Mesodermal cell (in vitro differentiated cells): ENCODE results near the gene DPP6.
"Not testable (repeated sequence)": the region's sequence is repeated elsewhere in the genome, so short reads cannot be mapped to it uniquely, and the experiment has no call there.

Source experiments
- H3K27ac ChIP-seq: 2 replicates; pipeline ENCODE4 v1.7.0; 2013; ENCODE audit warnings: mild to moderate bottlenecking, low read depth, low read length, moderate library complexity; ENCODE audit not compliant: severe bottlenecking
- H3K36me3 ChIP-seq: 2 replicates; pipeline ENCODE4 v1.7.1; 2013; ENCODE audit warnings: mild to moderate bottlenecking, low read length, moderate library complexity; ENCODE audit not compliant: control insufficient read depth, insufficient read depth
- H3K4me1 ChIP-seq: one replicate; pipeline ENCODE4 v1.7.1; 2013; ENCODE audit warnings: mild to moderate bottlenecking, low read length; ENCODE audit not compliant: insufficient read depth, control insufficient read depth, poor library complexity, severe bottlenecking
- H3K4me3 ChIP-seq: 2 replicates; pipeline ENCODE4 v1.7.0; 2013; ENCODE audit warnings: low read length, control low read depth, mild to moderate bottlenecking; ENCODE audit not compliant: insufficient read depth, poor library complexity, severe bottlenecking; ENCODE audit errors: extremely low read depth
- H3K9me3 ChIP-seq: 2 replicates; pipeline ENCODE4 v1.7.1; 2013; ENCODE audit warnings: mild to moderate bottlenecking, low read length, moderate library complexity; ENCODE audit not compliant: control insufficient read depth
- WGBS, 2 experiments: methylation state at CpG; one replicate each; pipeline ENCODE4 v1.1.5; 2013; ENCODE audit warnings: missing lambda C conversion rate in 2 of 2; ENCODE audit not compliant: insufficient coverage in 2 of 2; 5-methylcytosine and 5-hydroxymethylcytosine counted together

Gene DPP6

DNA sequence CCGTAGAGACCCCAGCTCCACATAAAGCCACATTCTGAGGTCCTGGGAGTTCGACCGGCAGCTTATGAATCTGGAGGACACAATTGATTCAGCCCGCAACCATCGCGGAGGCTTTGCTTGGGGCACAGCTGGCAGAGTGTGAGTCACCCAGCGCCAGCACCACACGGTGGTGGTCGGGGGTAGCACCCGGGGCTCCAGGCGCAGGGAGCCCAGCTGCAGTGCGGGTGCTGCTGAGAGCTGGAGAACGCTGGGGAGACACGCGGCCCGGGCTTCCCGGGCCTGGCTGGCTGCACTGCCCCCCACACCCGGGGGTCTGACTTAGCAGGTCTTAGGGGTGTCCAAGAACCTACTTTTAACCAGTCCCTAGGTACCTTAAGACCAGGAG is 862.8 kb downstream of the DPP6 start:
- WGBS, 2 experiments, result 89 to 94% methylated on average over 17 of the region's 18 CpGs
- Histone ChIP-seq H3K36me3 (no peaks in the 10 kb centered on the region), H3K4me1 (no peaks in the 10 kb centered on the region), H3K9me3 (peaks cover 15% of the 10 kb centered on the region), H3K27ac (no peak overlapping the region), H3K4me3 (no peak overlapping the region)

DNA sequence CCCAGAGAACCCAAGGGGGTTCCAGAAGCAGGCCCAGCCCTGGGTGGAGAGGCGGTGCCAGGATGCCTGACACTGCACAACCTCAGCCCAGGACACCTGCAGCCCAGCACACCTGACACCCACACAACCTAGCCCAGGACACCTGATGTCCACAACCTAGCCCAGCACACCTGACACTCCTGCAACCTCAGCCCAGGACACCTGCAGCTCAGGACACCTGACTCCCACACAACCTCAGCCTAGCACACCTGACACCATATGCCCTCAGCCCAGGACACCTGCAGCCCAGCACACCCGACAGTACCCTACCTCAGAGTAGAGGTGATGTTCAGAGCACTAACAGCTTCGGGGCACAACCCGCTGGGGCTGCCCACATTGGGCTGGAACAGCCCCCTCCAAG is 863.4 kb downstream of the DPP6 start:
- H3K36me3 ChIP-seq, result no peaks in the 10 kb centered on the region
- H3K4me3 ChIP-seq, result no peak overlapping the region
- H3K4me1 ChIP-seq, result no peaks in the 10 kb centered on the region
- WGBS, 2 experiments, result 80 to 92% methylated on average over 1 to 2 of the region's 4 CpGs
- H3K9me3 ChIP-seq, result peaks cover 9% of the 10 kb centered on the region
- H3K27ac ChIP-seq, result no peak overlapping the region

DNA sequence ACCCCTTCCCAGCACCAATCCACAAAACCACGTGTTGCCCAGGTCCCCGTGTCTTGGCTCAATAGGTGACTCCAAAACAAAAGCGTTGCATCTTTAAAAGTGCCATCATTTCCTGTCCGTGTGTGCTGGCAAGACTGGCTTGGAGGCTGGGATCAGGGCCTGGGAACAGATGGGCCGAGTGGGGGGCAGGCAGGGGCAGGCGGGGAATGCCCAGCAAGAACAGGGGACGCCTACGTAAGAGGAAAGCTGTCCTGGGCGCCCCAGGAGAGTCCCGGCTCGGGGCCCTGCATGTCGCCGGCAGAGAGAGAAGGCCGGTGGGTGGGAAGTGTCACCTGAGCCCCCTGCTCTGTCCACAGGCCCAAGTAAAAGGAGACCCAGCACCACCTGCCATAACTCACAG is 864.2 kb downstream of the DPP6 start:
- no peaks in the 10 kb centered on the region for H3K36me3 ChIP-seq
- no peak overlapping the region for H3K4me3 ChIP-seq
- 92 to 94% methylated on average over 12 to 14 of the region's 14 CpGs for WGBS, 2 experiments
- H3K9me3 ChIP-seq, result peaks cover 1% of the 10 kb centered on the region
- H3K4me1 ChIP-seq, result no peaks in the 10 kb centered on the region
- no peak overlapping the region for H3K27ac ChIP-seq

DNA sequence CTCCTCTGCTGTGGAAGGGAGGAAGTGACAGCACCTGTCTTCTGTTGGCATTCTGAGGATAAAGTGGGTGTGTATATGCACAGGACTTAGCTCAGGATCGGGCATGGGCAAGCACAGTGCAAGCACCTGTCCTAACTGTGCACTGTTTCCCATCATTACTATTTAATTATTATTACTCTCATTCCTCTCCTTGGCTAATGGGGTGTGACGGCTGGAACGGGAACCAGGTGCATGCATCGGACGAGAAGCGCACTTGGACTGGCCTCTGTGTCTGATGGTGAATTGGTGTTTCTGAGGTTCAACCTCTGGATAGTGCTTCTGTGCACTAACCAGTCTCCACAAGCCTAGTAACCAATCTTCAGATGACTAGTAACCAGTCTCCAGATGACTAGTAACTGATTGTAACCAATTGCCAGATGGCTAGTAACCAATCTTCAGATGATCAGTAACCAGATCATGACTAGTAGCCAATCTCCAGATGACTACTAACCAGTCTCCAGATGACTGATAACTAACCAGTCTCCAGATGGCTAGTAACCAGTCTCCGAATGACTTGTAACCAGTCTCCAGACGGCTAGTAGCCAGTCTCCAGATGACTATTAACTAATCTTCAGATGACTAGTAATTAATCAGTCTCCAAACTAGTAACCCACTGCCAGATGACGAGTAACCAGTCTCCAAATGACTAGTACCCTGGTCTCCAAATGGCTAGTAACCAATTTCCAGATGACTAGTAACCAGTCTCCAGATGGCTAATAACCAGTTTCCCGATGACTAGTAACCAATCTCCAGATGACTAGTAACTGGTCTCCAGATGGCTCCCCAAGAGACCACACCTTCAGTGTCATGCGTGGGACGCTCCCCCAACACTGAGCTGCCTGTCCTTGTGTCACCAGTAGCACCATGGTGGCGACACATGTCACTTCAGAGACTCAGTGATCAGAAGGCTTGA is 864.9 kb downstream of the DPP6 start:
- no peak overlapping the region for H3K4me3 ChIP-seq
- 86 to 94% methylated on average over 7 of the region's 13 CpGs for WGBS, 2 experiments
- H3K4me1 ChIP-seq, result no peaks in the 10 kb centered on the region
- no peak overlapping the region for H3K27ac ChIP-seq
- no peaks in the 10 kb centered on the region for H3K9me3 ChIP-seq
- H3K36me3 ChIP-seq, result no peaks in the 10 kb centered on the region

DNA sequence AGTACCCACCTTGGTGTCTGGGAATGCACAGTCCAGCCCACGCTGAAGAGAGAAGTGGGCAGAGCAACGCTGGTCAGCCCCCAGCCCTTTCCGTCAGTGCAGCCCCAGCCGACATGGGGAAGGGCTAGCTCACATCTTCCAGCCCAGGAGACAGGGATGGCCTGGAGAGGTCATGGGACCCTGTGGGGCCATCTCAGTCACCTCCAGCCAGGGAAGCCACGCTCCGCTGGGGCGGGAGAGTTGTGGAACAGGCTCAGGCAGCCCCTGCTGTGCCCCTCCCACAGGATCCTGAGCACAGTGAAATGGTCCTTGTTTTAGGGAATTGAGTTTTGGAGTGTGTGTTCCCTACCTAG is 865.6 kb downstream of the DPP6 start:
- no peaks in the 10 kb centered on the region for H3K4me1 ChIP-seq
- 82 to 84% methylated on average over 4 to 6 of the region's 7 CpGs for WGBS, 2 experiments
- no peaks in the 10 kb centered on the region for H3K9me3 ChIP-seq
- no peaks in the 10 kb centered on the region for H3K36me3 ChIP-seq
- no peak overlapping the region for H3K4me3 ChIP-seq
- H3K27ac ChIP-seq, result no peak overlapping the region

- Histone ChIP-seq H3K27ac (no peak overlapping the region), H3K4me3 (no peak overlapping the region)
- WGBS, 2 experiments, result 91 to 97% methylated on average over 4 to 6 of the region's 6 CpGs
These were observed 866.1 kb downstream of the DPP6 start for GRCh38 chr7:154918266-154918665.

DNA sequence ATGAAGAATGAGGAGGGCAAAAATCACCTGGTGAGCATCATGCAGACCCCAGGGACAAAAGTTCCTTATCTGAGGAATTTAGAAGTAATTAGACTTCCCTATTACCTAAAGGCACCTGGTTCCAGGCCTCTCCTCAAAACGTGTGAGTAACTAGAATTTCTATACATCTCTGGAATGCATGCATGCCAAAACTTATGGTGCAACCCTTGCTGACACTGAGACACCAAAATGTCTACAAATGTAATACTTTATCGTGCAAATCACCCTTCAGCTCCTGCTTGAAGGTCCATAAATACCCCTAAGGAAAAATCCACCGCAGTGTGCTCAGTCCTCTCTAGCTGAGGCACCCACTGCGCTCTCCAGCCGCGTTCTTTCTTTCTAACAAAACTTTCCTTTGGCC is 866.5 kb downstream of the DPP6 start:
- no peak overlapping the region for H3K4me3 ChIP-seq
- no peak overlapping the region for H3K27ac ChIP-seq
- no peaks in the 10 kb centered on the region for H3K9me3 ChIP-seq
- WGBS, 2 experiments, result 84 to 87% methylated on average over 6 of the region's 6 CpGs
- H3K4me1 ChIP-seq, result no peaks in the 10 kb centered on the region
- no peaks in the 10 kb centered on the region for H3K36me3 ChIP-seq

More at GRCh38 chr7:154918266-154918665, 866.1 kb downstream of the DPP6 start:
- Histone ChIP-seq H3K36me3 (no peaks in the 10 kb centered on the region), H3K4me1 (no peaks in the 10 kb centered on the region), H3K9me3 (no peaks in the 10 kb centered on the region)

DNA sequence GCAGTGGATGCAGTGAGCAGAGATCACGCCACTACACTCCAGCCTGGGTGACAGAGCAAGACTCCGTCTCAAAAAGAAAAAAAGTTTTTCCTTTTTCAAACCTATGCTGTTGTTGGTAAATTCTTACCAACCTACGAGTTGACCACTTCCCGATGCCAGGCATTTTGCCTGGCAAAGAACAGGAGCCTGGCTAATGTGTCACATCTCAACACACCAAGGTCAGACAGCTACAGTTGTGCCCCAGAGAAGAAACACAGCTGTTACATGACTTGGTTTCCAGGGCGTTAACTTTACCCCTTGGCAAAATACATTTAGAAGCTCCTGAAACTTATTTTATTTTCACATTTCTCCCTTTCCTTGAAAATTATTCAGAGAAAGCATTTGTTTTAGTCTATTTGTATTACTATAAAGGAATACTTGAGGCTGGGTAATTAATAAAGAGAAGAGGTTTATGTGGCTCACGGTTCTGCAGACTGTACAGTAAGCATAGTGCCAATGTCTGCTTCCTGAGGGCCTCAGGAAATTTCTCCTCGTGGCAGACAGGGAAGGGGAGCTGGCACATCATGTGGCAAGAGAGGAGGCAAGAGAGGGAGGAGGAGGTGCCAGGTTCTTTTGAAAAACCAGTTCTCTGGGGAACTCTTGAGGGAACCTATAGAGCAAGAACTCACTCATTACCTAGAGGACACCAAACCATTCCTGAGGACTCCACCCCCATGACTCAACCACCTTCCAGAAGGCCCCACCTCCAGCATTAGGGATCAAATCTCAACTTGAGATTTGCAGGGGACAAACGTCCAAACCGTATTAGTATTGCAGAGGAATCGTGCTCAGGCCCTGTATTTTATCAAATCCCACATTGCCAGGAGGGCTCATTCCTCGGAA is 867.4 kb downstream of the DPP6 start:
- Histone ChIP-seq H3K4me1 (no peaks in the 10 kb centered on the region), H3K4me3 (no peak overlapping the region), H3K27ac (no peak overlapping the region), H3K36me3 (no peaks in the 10 kb centered on the region), H3K9me3 (no peaks in the 10 kb centered on the region)
- 78% methylated on average over 8 of the region's 11 CpGs for WGBS, 2 experiments

DNA sequence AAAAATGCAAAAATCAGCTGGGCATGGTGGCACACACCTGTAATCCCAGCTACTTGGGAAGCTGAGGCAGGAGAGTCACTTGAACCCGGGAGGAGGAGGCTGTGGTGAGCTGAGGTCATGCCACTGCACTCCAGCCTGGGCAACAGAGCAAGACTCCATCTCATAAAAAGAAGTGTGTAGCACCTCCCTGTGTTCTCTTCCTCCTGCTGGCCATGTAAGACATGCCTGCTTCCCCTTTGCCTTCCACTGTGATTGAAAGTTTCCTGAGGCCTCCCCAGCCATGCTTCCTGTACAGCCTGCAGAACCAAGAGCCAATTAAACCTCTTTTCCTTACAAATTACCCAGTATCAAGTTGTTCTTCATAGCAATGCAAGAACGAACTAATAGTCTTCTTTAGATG is 870.3 kb downstream of the DPP6 start:
- H3K27ac ChIP-seq, H3K36me3 ChIP-seq, H3K9me3 ChIP-seq, H3K4me3 ChIP-seq, H3K4me1 ChIP-seq: not testable (repeated sequence)
- WGBS, 2 experiments, result 57 to 78% methylated on average over 1 to 2 of the region's 2 CpGs

DNA sequence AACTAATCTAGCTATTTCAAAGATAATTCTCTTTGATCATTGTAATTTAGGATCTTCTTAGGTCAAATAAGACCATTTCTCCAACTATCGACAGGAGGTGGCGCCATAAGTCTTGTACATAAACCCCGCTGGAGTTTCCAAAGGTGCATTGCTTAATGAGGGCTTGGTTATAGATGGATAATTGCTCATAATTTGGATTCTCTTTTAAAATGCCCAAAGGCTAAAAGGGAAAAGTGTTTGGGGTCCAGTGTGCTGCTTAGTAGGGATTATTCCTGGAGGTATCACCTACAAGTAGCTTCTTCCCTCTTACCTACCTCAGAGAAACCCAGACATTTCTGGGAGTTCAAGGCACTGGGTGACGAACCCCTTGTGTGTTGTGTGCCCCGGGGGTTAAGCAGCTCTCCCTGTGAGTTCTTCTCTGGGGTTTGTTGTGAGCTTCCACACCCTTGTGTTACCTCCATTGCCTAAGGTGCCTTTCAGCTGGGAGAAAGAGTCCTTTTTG is 875.5 kb downstream of the DPP6 start:
- Histone ChIP-seq H3K27ac (no peak overlapping the region), H3K4me1 (no peaks in the 10 kb centered on the region), H3K9me3 (peaks cover 2% of the 10 kb centered on the region), H3K4me3 (no peak overlapping the region), H3K36me3 (no peaks in the 10 kb centered on the region)
- 100% methylated on average over 1 of the region's 5 CpGs; no CpG with 5 or more reads in 1 of the 2 experiments for WGBS, 2 experiments
